HG03342 (cell line): ENCODE measurements around the gene OR7A17.

Source experiments
- ATAC-seq: cut with Tn5 transposase; IDR thresholded peaks from one replicate; pipeline ENCODE4 v1.9.1; 2021; ENCODE audit warnings: mild to moderate bottlenecking, moderate library complexity; ENCODE audit not compliant: unreplicated experiment

OR7A17 gene

DNA sequence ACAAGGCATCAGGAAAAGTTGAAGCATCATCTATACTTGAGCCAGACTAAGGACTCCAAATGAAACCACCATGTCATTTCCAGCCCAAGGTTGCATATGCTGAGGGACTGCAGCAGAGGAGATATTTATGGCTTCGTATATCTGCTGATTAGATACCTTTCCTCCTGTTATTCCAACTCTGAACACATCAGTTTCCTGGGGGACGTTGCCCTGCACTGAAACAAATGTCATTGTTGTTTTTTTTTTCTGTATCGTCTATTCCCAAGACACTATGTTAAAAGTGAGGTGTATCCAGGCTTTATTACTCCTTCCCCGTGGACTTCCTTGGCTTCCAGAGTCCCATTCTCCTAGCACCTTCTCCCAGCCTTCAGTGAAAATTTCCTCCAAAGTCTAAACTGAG lies at the start of gene OR7A17:
Gene OR7A17 (minus strand): TSS at position 101 of the 400 bp plus-strand sequence. CDS start 4,777 bp downstream, outside the sequence.
- no peak for ATAC-seq

DNA sequence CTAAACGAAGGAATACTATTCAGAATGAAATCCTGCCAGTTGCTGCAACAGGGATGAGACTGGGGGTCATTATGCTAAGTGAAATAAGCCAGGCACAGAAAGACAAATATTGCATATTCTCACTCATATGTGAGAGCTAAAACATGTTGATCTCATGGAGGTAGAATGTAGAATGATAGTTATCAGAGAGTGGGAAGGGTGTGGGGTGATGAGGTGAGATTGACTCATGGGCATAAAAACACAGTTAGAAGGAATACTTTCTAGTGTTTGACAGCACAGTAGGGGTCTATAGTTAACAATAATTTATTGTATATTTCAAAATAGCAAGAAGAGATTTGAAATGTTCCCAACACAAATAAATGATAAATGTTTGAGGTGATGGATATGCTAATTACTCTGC lies 47.6 kb upstream of the OR7A17 start:
- no peak for ATAC-seq

DNA sequence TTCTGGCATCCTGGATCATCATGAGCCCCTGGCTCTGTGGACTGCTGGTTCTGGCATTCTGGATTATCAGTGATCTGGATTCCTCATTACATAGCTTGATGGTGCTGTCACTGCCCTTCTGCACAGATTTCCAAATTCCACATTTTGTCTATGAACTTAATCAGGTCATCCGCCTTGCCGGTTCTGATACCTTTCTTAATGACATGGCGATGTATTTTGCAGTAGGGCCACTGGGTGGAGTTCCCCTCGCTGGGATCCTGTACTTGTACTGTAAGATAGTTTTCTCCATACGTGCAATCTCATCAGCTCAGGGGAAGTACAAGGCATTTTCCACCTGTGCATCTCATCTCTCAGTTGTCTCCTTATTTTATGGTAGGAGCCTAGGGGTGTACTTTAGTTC lies 30.9 kb upstream of the OR7A17 start:
- ATAC-seq, result no peak

DNA sequence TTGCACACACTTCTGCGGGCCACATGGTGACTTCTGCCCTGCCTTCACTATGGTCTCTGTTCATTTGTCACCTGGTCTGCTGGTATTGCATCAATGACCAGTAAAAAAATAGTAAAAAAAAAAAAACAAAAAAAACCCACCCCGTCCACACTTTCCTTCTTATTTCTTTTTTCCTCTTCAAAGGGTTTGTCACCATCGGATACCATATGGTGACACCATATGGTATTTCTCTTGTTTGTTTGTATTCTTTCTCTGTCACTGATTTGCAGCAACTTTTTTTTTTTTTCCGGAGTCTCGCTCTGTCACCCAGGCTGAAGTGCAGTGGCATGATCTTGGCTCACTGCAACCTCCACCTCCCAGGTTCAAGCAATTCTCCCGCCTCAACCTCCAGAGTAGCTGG lies 29.2 kb upstream of the OR7A17 start:
- no peak for ATAC-seq

DNA sequence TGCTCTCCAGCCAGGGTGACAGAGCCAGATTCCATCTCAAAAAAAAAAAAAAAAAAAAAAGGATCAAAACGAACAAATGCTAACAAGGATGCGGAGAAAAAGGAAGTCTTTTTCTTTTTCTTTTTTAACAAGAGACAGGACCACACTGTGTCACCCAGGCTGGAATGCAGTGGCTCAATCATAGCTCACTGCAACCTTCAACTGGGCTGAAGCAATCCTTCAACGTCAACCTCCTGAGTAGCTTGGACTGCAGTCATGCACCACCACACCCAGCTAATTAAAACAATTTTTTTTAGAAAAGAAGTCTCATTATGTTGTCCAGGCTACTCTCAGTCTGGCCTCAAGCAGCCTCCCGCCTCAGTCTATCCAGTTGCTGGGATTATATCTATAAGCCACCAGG lies 20.8 kb upstream of the OR7A17 start:
- ATAC-seq, result no peak

DNA sequence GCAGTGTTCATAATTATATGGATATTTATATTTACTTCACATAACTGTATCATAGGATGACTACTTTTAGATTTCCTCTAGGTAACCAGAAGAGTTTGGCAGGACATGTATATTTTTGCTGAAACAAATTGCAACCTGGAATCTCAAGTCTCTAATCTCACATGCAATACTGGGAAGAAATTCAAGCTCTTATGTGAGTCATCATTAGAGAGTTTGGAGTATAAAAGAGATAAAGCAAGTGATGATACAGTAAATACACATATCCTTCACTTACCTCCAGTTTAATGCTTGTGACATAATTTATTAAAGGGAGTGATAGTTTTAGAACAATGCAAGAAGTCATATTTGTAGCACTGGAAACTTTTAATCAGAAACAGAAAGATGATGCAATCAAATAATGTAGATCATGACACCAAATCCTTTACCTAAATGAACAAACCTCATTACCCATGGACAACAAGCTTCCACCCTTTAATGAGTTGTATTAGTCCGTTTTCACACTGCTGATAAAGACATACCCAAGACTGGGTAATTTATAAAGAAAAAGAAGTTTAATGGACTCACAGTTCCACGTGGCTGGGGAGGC lies 15.8 kb upstream of the OR7A17 start:
- ATAC-seq, result no peak

DNA sequence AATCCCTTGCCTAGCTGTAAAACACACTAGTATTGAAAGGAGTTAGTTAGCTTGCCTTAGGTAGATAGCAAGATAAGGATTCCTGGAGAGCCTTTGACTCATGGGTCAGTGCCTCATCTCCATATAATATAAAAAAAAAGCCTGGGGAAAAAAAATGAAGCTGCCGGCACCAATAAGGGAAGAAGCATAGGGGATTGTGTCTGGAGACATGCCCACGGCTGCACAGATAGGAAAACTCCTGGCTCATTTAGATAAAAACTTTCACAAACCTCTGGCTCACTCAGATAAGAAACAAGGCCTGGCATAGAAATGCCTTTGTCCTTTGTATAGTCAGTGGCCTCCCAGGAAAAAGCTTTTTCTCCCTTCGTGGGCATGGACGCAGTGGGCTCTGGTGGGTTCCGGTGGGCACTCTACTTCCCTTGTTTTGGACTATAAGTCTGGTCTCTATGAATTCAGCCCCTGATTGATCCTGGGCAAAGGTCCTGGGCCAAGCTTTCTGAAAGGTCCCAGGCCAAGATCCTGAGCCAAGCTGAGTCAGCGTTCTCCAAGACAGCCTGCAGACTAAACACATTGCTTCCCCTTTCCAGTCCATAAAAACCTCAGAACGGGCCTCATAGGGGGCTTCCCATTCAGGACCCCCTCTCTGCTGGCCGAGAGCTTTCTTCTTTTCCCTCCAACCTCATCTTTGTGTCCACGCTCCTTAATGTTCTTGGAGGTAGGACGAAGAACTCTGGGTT lies 4.9 kb upstream of the OR7A17 start:
- ATAC-seq, result no peak

DNA sequence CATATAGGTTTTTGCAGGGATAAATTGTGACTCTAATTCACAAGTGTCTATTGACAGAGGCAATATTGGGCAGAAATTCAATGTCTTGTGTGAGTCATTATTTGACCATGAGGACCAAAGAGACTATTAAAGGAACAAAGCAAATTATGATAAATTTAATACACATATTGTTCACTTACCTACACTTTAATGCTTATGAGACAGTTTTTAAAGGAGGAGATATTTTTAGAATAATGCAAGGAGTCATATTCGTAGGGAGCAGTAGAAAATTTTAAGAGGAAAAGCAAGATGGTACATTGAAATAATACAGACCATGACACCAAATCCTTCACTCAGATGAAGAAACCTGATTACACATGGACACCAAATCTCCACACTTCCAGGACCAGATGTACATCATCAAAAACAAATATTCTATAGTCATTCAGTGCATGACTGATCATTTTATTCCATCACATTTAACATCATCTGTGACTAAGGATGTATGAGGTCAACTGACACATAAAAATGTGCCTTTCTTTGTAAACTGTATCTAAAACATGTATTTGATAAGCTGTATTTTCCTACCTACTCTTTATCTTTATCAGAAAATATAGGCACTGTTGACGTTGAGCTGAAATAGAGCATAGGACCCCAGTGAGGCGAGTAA lies 4.2 kb upstream of the OR7A17 start:
- ATAC-seq, result no peak

DNA sequence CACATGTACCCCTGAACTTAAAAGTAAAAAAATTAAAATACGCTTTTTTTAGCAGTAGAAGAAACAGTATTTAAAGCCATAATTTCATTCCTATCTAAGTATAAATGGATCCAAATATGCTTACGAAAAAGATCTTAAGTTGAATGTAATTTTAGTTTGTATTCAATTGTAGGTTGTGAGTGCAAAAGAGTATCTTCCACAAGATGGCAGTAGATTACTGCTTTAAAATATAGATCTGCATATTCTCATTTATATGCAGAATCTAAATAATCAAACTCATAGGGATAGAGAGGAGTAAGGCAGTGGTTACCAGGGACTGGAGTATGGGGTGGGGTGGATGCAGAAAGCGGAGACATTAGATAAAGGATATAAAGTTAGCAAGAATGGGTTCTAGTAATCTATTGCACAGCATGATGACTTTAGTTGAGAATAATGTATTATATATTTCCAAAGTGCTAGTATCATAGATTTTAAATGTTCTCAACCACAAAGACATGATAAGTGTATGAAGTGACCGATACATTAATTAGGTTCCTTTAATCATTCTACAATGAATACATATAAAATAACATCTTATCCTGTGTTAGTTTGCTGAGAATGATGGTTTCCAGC lies 14.2 kb downstream of the OR7A17 start:
- no peak for ATAC-seq

DNA sequence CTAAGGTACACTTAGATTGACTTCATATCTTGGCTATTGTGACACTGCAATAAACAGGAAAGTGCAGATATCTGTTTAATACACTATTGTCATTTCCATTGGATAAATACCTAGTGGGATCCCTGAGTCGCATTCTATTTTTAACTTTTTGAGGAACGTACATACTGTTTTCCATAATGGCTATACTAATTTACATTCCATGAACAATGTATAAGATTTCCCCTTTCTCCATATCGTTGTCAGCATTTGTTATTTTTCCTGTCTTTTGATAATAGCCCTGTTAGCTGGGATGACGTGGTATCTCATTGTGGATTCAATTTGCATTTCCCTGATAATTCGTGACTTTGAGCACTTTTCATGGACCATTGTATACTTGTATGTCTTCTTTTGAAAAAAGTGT lies 17.4 kb downstream of the OR7A17 start:
- ATAC-seq, result no peak

DNA sequence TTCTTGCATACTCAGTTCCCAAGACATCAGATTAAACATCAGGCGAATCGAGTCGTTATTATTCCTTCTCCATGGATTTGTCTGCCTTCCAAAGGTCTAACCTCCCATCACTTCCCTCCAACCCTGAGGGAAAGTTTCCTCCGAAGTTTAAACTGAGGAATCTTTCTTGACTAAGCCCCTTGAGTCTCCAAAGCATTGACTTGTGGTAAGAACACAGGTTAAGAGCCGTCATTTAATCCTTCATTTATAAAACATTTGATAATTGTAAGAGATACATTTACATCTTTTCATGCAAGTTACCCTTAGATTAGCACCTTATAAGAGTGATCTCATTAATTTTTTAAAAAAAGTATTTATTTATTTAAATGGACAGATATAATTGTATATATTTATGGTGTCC lies 37.1 kb downstream of the OR7A17 start, which contains the start of gene OR7A10:
Gene OR7A10 (minus strand): TSS at position 101 of the 400 bp plus-strand sequence. CDS start 7,045 bp downstream, outside the sequence.
- ATAC-seq, result no peak

DNA sequence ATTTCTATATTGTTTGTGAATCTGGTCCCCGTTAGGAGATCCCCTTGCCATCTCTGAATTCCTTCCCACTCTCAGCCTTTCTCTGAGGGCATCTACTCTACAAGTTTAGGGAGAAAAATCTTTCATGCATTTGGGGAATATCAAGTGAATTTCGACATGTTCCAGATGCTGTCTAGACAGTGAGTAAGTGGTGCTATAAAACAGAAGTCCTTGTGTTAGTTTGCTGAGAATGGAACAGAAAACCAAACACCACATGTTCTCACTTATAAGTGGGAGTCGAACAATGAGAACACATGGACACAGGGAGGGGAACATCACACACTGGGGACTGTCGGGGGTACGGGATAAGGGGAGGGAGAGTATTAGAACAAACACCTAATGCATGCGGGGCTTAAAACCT lies 42.4 kb downstream of the OR7A17 start:
- ATAC-seq, result no peak

DNA sequence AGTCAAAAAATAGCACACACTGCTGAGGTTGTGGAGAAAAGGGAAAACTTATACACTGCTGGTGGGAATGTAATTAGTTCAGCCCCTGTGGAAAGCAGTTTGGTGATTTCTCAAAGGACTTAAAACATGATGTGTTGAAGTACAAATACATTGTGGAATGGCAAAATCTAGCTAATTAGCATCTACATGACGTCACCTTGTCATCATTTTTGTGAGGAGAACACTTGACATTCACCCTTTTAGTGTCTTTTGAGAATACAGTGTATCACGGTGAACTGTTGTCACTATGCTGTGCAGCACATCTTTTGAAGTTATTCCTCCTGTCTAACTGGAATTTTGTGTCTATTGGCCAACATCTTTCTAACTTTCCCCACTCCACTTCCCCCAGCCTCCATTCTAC lies 42.8 kb downstream of the OR7A17 start:
- ATAC-seq, result no peak

DNA sequence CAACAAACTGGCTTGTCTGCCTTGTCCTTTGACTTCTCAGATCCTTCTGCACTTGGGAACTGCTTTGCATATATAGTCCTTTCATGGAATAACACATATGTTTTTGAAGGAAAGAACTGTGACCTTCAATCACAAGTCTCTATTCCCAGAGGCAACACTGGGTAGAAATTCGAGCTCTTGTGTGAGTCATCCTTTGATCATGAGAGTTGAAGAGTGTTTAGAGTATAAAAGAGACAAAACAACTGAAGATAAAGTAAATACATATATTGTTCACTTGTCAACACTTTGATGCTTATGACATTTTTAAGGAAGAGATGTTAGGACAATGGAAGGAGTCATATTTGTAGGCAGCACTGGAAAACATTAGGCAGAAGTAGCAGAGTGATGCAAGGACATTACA lies 45.7 kb downstream of the OR7A17 start:
- no peak for ATAC-seq

DNA sequence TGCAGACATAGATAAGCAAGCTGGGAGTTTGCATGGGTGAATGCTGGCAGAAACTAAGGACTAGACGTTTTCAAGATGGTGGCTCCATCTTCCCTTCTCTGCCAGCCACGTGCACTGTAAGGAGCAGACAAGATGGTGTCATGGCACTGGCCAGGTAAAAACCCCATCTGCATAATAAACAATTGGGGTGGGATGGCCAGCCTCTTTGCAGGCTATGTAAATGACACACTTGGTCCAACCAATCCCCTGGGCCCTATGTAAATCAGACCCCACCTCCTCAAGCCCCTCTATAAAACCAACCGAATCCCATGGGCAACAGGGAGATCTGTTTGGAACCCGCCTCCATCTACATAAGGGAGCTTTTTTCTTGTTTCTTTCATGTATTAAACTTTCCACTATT lies 48.5 kb downstream of the OR7A17 start:
- ATAC-seq, result no peak

DNA sequence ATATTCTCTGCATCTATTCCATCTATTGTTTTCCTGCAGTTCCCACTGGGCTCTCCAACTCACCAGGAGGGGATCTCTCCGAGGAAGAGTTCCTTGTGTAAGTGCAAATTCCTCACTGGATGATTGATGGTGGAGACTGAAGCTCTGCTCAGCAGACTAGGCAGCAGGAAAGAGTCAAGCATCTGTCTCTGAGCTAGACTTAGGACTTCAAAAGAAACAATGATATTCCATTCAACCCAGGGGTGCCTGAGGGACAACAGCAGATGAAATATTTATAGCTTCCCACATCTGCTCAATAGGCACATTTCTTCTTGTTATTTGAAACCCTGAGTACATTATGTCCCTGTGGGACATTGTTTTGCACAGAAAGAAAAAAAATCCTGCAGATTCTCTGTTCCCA lies 50.9 kb downstream of the OR7A17 start, which contains the start of the genes OR7A5 and OR7C1:
Gene OR7A5 (minus strand): TSS at position 175 of the 400 bp plus-strand sequence. CDS start 6,944 bp downstream, outside the sequence.
Gene OR7C1 (minus strand): TSS at position 175 of the 400 bp plus-strand sequence. CDS start 35,049 bp downstream, outside the sequence.
- no peak for ATAC-seq

DNA sequence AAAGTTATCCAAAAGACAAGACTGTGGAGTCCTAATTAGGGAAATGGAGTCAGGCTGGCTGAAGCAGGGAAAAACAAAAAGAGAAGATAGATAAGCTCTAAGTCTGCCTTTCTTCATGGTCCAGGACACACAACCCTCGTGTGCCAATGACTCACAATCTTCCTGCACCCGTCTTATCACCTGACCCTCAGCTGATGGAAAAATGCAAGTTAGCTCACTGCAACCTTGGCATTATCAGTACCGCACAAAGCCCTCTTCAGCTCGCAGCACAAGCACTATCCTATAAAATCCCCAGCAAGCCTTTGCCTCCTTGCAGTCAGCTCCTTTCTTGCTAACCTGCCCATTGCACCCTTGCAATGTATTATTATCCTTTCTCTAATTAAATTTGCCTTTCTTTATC lies 55.2 kb downstream of the OR7A17 start:
- no peak for ATAC-seq
